K562 (cell line): ENCODE data around the gene HSD17B12. TPM values are rescaled to one million over a fixed set of nuclear protein-coding genes. Genes with fewer than 3 reads are reported as not detected.
A peak's percentile ranks its signal among the peaks of the same experiment; 100 is the strongest.

Experiments used
- CBFB ChIP-seq: sonication (generic); formaldehyde crosslinking; IDR thresholded peaks from 2 replicates; pipeline ENCODE4 v1.4.0; 2020; ENCODE audit warnings: mild to moderate bottlenecking, missing genetic modification reagents
- CBX8 ChIP-seq: fragments of 200-600 bp; sonication (generic); IDR thresholded peaks from 2 replicates; pipeline ENCODE4 v1.6.1; 2012; ENCODE audit warnings: borderline replicate concordance, mixed run types, low read depth, mild to moderate bottlenecking, moderate library complexity, mixed read lengths, low read length, control low read depth, inconsistent platforms; ENCODE audit not compliant: poor library complexity, severe bottlenecking; ENCODE audit errors: extremely low read depth
- CTBP1 ChIP-seq: fragments of 450-650 bp; IDR thresholded peaks from 2 replicates; pipeline ENCODE4 v1.6.1; 2016; ENCODE audit warnings: borderline replicate concordance
- ELF1 ChIP-seq: fragments of 200-800 bp; sonication (Bioruptor generic); IDR thresholded peaks from 2 replicates; pipeline ENCODE4 v1.6.1; 2016; ENCODE audit warnings: missing genetic modification characterization, missing compliant biosample characterization
- L3MBTL2 ChIP-seq: fragments of 450-650 bp; IDR thresholded peaks from 2 replicates; pipeline ENCODE4 v1.6.1; 2016; ENCODE audit warnings: mild to moderate bottlenecking, moderate library complexity
- POLR2A ChIP-seq: fragments of 450-650 bp; conservative IDR thresholded peaks from 2 replicates; pipeline ENCODE4 v1.6.1; 2016
- POLR2G ChIP-seq: fragments of 200-400 bp; formaldehyde crosslinking; IDR thresholded peaks from 2 replicates; pipeline ENCODE4 v1.6.1; 2017; ENCODE audit warnings: low read depth, mild to moderate bottlenecking, antibody characterized with exemption, low read length, moderate library complexity
- SIN3B ChIP-seq: fragments of 450-650 bp; IDR thresholded peaks from 2 replicates; pipeline ENCODE4 v1.6.1; 2017; ENCODE audit warnings: low read depth, mild to moderate bottlenecking, moderate library complexity
- ZBTB8A ChIP-seq: fragments of 450-650 bp; IDR thresholded peaks from 2 replicates; pipeline ENCODE4 v1.6.1; 2018; ENCODE audit warnings: mild to moderate bottlenecking, moderate library complexity; ENCODE audit not compliant: partially characterized antibody
- ZNF12 ChIP-seq: sonication (generic); formaldehyde crosslinking; IDR thresholded peaks from 2 replicates; pipeline ENCODE4 v1.4.0; 2020; ENCODE audit warnings: mild to moderate bottlenecking, missing genetic modification reagents
- ZNF224 ChIP-seq: sonication (generic); formaldehyde crosslinking; IDR thresholded peaks from 2 replicates; pipeline ENCODE4 v1.8.0; 2022; ENCODE audit warnings: mild to moderate bottlenecking, missing genetic modification reagents
- polyA plus RNA-seq, 8 experiments: library from polyadenylated mRNA; depleted of rRNA in 4 of 8; stranded (reverse) in 5 of 8; unstranded in 3 of 8; fragments of >200 nt; fragmentation: Nextera tagmentation in 2 of 8; fragmentation: Illumina TruSeq in 1 of 8; extraction: Ambion mirVana in 2 of 8; extraction: Trizol in 1 of 8; gene quantifications; 2 replicates each; pipeline versions ENCODE4 v1.2.1 to v1.2.3, GENCODE V29; 2011 to 2014; ENCODE audit warnings: inconsistent platforms in 1 of 8, missing spikeins in 1 of 8
- total RNA-seq, 7 experiments: library from RNA; depleted of rRNA in 6 of 7; stranded (reverse); fragments of >200 nt in 6 of 7; fragmentation: Illumina TruSeq in 2 of 7; extraction: Trizol in 2 of 7; gene quantifications; 2 replicates each; pipeline versions ENCODE4 v1.2.1 to v1.2.3, GENCODE V29; 2011 to 2021; ENCODE audit warnings: low replicate concordance in 1 of 7
- TF ChIP-seq, protein P1 (sequence below): fragments of 450-650 bp; IDR thresholded peaks from 2 replicates; pipeline ENCODE4 v1.6.1; 2017; ENCODE audit warnings: antibody characterized with exemption, mild to moderate bottlenecking
- TF ChIP-seq, protein P2 (sequence below): fragments of 250-450 bp; sonication (Bioruptor Pico); IDR thresholded peaks from 2 replicates; pipeline ENCODE4 v1.5.0; 2020; ENCODE audit warnings: mild to moderate bottlenecking, borderline replicate concordance
- TF ChIP-seq, protein P3 (sequence below): fragments of 250-450 bp; sonication (Bioruptor Pico); IDR thresholded peaks from 2 replicates; pipeline ENCODE4 v1.5.0; 2021; ENCODE audit warnings: mild to moderate bottlenecking, moderate library complexity
- TF ChIP-seq, protein P4 (sequence below): fragments of 450-650 bp; formaldehyde crosslinking; IDR thresholded peaks from 2 replicates; pipeline ENCODE4 v1.4.0; 2020; ENCODE audit warnings: mild to moderate bottlenecking, moderate library complexity
- TF ChIP-seq, protein P5 (sequence below), 2 experiments: IDR thresholded peaks; 2 replicates each; pipeline ENCODE4 v1.6.1; 2011; ENCODE audit warnings: borderline replicate concordance in 1 of 2, control low read depth in 1 of 2, low read depth in 1 of 2, low read length in 1 of 2, mild to moderate bottlenecking in 1 of 2, mixed read lengths in 1 of 2, moderate library complexity in 1 of 2; ENCODE audit not compliant: insufficient read depth in 1 of 2, insufficient read length in 1 of 2, poor library complexity in 1 of 2, severe bottlenecking in 1 of 2; ENCODE audit errors: extremely low read depth in 1 of 2

Gene HSD17B12
- total and polyA plus RNA-seq, 9 of the 15 experiments (the other 6 are each of a cell fraction or from before 2014, with no cell fraction given) = 9.1 to 34.5 (median 23.3) TPM

DNA sequence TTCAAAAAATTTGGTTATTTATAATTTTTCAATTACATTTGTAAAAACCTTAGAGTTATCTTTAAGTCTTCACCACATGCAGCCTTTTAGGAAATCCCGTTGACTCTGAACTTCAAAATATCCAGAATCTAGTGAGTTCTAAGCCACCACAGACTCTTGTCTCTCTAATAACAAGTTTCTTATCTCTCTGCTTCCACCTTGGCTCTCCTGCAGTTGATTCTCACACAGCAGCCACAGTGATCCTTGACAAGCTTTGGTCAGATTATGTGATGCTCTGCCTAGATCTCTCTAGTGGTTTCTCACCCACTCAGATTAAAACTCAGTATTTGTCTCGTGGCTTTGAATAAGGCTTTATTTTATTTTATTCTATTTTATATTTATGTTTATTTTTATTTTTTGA is 8.6 kb downstream of the HSD17B12 start (continued):
- TF ChIP-seq, protein P1, sequence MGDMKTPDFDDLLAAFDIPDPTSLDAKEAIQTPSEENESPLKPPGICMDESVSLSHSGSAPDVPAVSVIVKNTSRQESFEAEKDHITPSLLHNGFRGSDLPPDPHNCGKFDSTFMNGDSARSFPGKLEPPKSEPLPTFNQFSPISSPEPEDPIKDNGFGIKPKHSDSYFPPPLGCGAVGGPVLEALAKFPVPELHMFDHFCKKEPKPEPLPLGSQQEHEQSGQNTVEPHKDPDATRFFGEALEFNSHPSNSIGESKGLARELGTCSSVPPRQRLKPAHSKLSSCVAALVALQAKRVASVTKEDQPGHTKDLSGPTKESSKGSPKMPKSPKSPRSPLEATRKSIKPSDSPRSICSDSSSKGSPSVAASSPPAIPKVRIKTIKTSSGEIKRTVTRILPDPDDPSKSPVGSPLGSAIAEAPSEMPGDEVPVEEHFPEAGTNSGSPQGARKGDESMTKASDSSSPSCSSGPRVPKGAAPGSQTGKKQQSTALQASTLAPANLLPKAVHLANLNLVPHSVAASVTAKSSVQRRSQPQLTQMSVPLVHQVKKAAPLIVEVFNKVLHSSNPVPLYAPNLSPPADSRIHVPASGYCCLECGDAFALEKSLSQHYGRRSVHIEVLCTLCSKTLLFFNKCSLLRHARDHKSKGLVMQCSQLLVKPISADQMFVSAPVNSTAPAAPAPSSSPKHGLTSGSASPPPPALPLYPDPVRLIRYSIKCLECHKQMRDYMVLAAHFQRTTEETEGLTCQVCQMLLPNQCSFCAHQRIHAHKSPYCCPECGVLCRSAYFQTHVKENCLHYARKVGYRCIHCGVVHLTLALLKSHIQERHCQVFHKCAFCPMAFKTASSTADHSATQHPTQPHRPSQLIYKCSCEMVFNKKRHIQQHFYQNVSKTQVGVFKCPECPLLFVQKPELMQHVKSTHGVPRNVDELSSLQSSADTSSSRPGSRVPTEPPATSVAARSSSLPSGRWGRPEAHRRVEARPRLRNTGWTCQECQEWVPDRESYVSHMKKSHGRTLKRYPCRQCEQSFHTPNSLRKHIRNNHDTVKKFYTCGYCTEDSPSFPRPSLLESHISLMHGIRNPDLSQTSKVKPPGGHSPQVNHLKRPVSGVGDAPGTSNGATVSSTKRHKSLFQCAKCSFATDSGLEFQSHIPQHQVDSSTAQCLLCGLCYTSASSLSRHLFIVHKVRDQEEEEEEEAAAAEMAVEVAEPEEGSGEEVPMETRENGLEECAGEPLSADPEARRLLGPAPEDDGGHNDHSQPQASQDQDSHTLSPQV = no peak
- no peak for TF ChIP-seq ZNF224
- no peak for TF ChIP-seq SIN3B
- TF ChIP-seq ZBTB8A = no peak
- TF ChIP-seq POLR2A = no peak
- TF ChIP-seq CBFB (CRISPR knock-in tag) = no peak
- TF ChIP-seq, protein P2, sequence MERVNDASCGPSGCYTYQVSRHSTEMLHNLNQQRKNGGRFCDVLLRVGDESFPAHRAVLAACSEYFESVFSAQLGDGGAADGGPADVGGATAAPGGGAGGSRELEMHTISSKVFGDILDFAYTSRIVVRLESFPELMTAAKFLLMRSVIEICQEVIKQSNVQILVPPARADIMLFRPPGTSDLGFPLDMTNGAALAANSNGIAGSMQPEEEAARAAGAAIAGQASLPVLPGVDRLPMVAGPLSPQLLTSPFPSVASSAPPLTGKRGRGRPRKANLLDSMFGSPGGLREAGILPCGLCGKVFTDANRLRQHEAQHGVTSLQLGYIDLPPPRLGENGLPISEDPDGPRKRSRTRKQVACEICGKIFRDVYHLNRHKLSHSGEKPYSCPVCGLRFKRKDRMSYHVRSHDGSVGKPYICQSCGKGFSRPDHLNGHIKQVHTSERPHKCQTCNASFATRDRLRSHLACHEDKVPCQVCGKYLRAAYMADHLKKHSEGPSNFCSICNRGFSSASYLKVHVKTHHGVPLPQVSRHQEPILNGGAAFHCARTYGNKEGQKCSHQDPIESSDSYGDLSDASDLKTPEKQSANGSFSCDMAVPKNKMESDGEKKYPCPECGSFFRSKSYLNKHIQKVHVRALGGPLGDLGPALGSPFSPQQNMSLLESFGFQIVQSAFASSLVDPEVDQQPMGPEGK (CRISPR knock-in tag) = no peak
- no peak for TF ChIP-seq ZNF12 (CRISPR knock-in tag)
- 0 out of 2 replicates have a peak, but pooled peaks have one; percentile 17 for TF ChIP-seq L3MBTL2
- TF ChIP-seq POLR2G = no peak
- TF ChIP-seq ELF1 (tag) = no peak
- TF ChIP-seq, protein P3, sequence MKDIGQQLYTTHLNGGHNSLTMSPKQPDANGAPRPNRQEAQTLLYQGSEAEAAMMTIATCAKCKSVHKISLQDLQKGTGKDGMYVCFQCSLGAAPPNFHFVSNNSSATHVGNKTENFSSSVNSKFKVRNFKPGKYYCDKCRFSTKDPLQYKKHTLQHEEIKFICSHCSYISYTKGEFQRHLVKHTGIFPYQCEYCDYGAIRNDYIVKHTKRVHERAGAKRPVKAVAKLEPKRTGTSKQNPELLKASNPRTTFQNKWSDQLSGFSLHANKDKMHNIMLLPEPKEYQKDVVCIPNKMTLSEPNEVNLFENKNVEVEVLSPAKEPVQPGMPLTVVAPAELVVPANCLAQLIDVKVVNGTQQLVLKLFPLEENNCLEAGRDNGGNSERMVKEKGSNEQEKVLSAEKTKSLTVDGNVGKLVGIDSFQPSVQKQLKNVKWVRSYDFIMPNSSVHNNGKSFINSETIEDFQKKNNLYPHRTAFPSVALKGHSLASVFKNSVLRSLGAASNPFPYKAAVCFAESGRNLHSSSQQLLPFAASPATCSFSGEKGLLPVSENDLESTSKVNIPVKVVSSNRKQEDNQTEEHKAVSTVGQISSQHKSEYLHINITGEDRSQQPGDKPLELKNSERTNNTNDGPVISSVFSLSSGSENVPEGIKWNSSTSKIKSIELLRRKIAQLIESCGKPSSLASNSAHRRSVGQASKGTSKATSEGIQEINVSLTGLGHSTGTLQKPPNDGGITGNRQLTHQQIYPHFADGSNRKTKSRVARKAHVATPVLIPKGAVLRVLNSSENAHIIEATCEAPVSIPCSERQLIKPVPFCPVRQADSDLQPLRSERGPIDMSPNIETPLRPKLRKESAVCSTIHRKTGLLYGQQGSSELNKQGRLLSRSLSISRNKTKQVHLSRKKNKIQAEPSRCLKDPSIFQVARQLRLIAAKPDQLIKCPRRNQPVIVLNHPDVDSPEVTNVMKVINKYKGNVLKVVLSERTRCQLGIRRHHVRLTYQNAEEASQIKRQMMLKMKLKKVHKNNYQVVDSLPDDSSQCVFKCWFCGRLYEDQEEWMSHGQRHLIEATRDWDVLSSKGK (CRISPR knock-in tag) = no peak
- peak; percentile 65; the same call in 1 of the 2 replicates for TF ChIP-seq CTBP1
- TF ChIP-seq, protein P4, sequence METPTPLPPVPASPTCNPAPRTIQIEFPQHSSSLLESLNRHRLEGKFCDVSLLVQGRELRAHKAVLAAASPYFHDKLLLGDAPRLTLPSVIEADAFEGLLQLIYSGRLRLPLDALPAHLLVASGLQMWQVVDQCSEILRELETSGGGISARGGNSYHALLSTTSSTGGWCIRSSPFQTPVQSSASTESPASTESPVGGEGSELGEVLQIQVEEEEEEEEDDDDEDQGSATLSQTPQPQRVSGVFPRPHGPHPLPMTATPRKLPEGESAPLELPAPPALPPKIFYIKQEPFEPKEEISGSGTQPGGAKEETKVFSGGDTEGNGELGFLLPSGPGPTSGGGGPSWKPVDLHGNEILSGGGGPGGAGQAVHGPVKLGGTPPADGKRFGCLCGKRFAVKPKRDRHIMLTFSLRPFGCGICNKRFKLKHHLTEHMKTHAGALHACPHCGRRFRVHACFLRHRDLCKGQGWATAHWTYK (CRISPR knock-in tag) = no peak
- no peak for TF ChIP-seq CBX8
- TF ChIP-seq, protein P5, sequence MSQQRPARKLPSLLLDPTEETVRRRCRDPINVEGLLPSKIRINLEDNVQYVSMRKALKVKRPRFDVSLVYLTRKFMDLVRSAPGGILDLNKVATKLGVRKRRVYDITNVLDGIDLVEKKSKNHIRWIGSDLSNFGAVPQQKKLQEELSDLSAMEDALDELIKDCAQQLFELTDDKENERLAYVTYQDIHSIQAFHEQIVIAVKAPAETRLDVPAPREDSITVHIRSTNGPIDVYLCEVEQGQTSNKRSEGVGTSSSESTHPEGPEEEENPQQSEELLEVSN (IDR thresholded peaks at IDR 0.05; ENCODE audit: borderline replicate concordance in 1 of 2, extremely low read depth in 1 of 2, insufficient read depth in 1 of 2, insufficient read length in 1 of 2, low read depth in 1 of 2, low read length in 1 of 2, poor library complexity in 1 of 2, severe bottlenecking in 1 of 2) = no peak
